Tibial nerve (tissue), 4 donors: ENCODE measurements around the gene CAMKK1.

Experiments used
- EP300 ChIP-seq, 2 donors: sonication (generic); formaldehyde crosslinking; IDR thresholded peaks; one replicate each; pipeline ENCODE4 v1.6.1; 2017; ENCODE audit warnings: antibody characterized with exemption in 2 of 2, mild to moderate bottlenecking in 1 of 2
- TF ChIP-seq, protein P1 (sequence below), 5 experiments: fragments of 200-600 bp in 3 of 5; fragments of 450-650 bp in 2 of 5; sonication (generic) in 3 of 5; IDR thresholded peaks; one replicate each; pipeline ENCODE4 v1.5.1; 2016 to 2019; ENCODE audit warnings: antibody characterized with exemption in 5 of 5, mild to moderate bottlenecking in 3 of 5, moderate library complexity in 2 of 5

DNA sequence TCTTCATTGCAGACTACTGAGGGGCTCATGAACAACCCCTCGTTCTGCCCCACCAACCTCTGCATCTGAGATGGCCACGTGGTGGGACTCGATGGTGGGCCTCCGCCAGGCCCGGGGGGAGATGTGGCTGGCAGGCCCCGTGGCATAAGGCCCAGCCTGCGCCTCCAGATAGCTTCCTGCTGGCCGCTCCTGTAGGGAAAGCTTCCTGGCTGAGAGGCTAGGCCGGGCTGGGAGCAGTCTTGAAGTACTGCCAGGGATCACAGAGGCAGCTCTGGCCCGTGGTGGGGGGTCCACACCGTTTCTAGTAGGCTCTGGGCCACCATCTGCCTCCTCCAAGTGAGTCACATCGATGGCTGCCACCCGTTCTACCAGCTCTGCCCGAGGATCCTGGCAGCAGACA, 7.6 kb downstream of the CAMKK1 start:
- TF ChIP-seq, protein P1, sequence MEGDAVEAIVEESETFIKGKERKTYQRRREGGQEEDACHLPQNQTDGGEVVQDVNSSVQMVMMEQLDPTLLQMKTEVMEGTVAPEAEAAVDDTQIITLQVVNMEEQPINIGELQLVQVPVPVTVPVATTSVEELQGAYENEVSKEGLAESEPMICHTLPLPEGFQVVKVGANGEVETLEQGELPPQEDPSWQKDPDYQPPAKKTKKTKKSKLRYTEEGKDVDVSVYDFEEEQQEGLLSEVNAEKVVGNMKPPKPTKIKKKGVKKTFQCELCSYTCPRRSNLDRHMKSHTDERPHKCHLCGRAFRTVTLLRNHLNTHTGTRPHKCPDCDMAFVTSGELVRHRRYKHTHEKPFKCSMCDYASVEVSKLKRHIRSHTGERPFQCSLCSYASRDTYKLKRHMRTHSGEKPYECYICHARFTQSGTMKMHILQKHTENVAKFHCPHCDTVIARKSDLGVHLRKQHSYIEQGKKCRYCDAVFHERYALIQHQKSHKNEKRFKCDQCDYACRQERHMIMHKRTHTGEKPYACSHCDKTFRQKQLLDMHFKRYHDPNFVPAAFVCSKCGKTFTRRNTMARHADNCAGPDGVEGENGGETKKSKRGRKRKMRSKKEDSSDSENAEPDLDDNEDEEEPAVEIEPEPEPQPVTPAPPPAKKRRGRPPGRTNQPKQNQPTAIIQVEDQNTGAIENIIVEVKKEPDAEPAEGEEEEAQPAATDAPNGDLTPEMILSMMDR (IDR thresholded peaks at IDR 0.05), result no peak
- no peak for TF ChIP-seq EP300 (IDR thresholded peaks at IDR 0.05)
